ENCODE data around the gene BPI. TPM values are rescaled to one million over a fixed set of nuclear protein-coding genes. Genes with fewer than 3 reads are reported as not detected.
A peak's percentile ranks its signal among the peaks of the same experiment; 100 is the strongest.
"Not testable (repeated sequence)": the region's sequence is repeated elsewhere in the genome, so short reads cannot be mapped to it uniquely, and the experiment has no call there.

BPI gene
- total RNA-seq, 1 experiment from 2014 or later, result not detected

DNA sequence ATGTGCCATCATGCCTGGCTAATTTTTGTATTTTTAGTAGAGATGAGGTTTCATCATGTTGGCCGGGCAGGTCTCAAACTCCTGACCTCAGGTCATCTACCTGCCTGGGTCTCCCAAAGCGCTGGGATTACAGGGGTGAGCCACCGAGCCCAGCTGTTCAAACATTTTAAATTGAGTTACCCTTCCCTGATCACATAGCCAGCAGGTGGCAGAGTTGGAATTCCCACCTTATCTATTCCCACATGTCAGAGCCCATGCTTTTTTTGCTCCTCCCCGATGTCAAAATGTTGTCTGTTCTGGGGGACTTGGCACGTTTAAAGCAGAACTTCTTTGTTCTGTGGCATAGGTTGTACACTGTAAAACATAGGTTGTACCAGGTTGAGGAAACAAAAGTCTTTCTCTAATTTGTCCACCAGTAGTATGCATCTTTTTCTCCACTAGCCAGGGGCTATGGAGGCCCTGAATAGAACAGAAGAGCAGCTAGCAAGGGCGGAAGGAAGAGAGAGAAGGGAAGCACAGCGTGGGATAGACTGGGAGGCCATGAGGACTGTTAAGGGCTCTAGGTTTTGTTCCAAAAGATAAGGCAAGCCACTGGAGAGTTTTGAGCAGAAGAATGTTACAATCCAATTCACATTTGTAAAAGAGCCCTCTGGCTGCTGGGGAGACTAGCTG lies 35.0 kb downstream of the BPI start:
- ATAC-seq (no peak), DNase-seq (ENCODE audit: low read depth, low spot score) (no peak)
- H3K27ac ChIP-seq (ENCODE audit: low read depth, low read length), result no peak overlapping the region
- no peak overlapping the region for H2AFZ ChIP-seq (ENCODE audit: low read depth, low read length, poor library complexity, severe bottlenecking)
- no peaks in the 10 kb centered on the region for H3K36me3 ChIP-seq (ENCODE audit: control insufficient read depth in 1 of 2, insufficient read depth in 2 of 2, low read length in 2 of 2)
- no peaks in the 10 kb centered on the region for H3K79me2 ChIP-seq (ENCODE audit: insufficient read depth, low read length)
- H3K9me3 ChIP-seq (ENCODE audit: control insufficient read depth in 1 of 2, insufficient read depth in 1 of 2, low read depth in 1 of 2, low read length in 2 of 2), result peaks cover 10 to 17% of the 10 kb centered on the region in 2 experiments; a peak in 2 of 4 replicates
- intact Hi-C loops (cut with micrococcal nuclease), result no loop called here
- H3K9me2 ChIP-seq (ENCODE audit: insufficient read depth), result no peaks in the 10 kb centered on the region
- no peak overlapping the region for H3K9ac ChIP-seq (ENCODE audit: low read length)
- BruUV-seq (replicated peaks), result no TSS peak
- ChIA-PET RAD21 (ENCODE audit: low non-redundant PET in 1 of 2, low total read pairs in 2 of 2, uncharacterized antibody in 2 of 2, unreplicated experiment in 2 of 2) (interaction anchor here (0.7 to 1.1 kb wide), 2 partner anchors 60 to 70 kb away, joined by 3 read pairs; no protein-coding TSS in a partner anchor), POLR2A (no interaction called here), CTCF (interaction anchor here (1.7 to 3.2 kb wide), 2 partner anchors 15 to 70 kb away, joined by 4 to 15 read pairs; no protein-coding TSS in a partner anchor)
- no peak overlapping the region for H3K4me2 ChIP-seq (ENCODE audit: low read length)
- TF ChIP-seq, protein P1, sequence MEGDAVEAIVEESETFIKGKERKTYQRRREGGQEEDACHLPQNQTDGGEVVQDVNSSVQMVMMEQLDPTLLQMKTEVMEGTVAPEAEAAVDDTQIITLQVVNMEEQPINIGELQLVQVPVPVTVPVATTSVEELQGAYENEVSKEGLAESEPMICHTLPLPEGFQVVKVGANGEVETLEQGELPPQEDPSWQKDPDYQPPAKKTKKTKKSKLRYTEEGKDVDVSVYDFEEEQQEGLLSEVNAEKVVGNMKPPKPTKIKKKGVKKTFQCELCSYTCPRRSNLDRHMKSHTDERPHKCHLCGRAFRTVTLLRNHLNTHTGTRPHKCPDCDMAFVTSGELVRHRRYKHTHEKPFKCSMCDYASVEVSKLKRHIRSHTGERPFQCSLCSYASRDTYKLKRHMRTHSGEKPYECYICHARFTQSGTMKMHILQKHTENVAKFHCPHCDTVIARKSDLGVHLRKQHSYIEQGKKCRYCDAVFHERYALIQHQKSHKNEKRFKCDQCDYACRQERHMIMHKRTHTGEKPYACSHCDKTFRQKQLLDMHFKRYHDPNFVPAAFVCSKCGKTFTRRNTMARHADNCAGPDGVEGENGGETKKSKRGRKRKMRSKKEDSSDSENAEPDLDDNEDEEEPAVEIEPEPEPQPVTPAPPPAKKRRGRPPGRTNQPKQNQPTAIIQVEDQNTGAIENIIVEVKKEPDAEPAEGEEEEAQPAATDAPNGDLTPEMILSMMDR (IDR thresholded peaks at IDR 0.05 in 2 of 3, conservative IDR thresholded peaks at IDR 0.05 in 1 of 3; ENCODE audit: borderline replicate concordance in 1 of 3, insufficient read depth in 1 of 3, low read depth in 2 of 3, low read length in 2 of 3), result 0 out of 6 replicates have a peak, but pooled peaks of 1 of the 3 experiments have one; percentile 11
- TF ChIP-seq RAD21 (IDR thresholded peaks at IDR 0.05; ENCODE audit: low read depth) (peak; percentile 12; the same call in 1 of the 2 replicates), SIN3A (IDR thresholded peaks at IDR 0.05; ENCODE audit: low read depth) (no peak)
- H3K4me3 ChIP-seq (replicated peaks in 1 of 2; ENCODE audit: low read depth in 1 of 2, low read length in 2 of 2), result no peak overlapping the region
- no peaks in the 10 kb centered on the region for H3K4me1 ChIP-seq (ENCODE audit: control insufficient read depth in 1 of 2, insufficient read depth in 2 of 2, low read length in 2 of 2)
- H3K27me3 ChIP-seq (ENCODE audit: insufficient read depth, low read length), result no peaks in the 10 kb centered on the region
- H4K20me1 ChIP-seq (ENCODE audit: insufficient read depth), result no peaks in the 10 kb centered on the region

DNA sequence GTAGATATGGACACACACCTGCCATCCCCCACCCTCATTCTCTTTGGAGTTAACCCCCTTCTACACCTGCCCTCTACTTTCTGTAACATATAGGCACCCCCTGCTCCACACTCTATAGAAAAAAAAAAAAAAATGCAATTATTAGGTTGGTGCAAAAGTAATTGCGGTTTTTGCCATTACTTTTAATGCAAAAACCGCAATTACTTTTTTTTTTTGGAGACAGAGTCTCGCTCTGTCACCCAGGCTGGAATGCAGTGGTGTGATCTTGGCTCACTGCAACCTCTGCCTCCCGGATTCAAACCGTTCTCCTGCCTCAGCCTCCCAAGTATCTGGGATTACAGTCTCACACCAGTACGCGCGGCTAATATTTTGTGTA lies 35.6 kb downstream of the BPI start:
- H3K79me2 ChIP-seq (ENCODE audit: insufficient read depth, low read length); BruUV-seq (replicated peaks); H3K27me3 ChIP-seq (ENCODE audit: insufficient read depth, low read length); H3K4me2 ChIP-seq (ENCODE audit: low read length); H3K4me1 ChIP-seq (ENCODE audit: control insufficient read depth in 1 of 2, insufficient read depth in 2 of 2, low read length in 2 of 2); intact Hi-C loops (cut with micrococcal nuclease); POLR2A ChIA-PET; H3K36me3 ChIP-seq (ENCODE audit: control insufficient read depth in 1 of 2, insufficient read depth in 2 of 2, low read length in 2 of 2); H3K9ac ChIP-seq (ENCODE audit: low read length); DNase-seq (ENCODE audit: low read depth, low spot score); H3K27ac ChIP-seq (ENCODE audit: low read depth, low read length); H3K4me3 ChIP-seq (replicated peaks in 1 of 2; ENCODE audit: low read depth in 1 of 2, low read length in 2 of 2); ATAC-seq; H4K20me1 ChIP-seq (ENCODE audit: insufficient read depth); H3K9me2 ChIP-seq (ENCODE audit: insufficient read depth); H2AFZ ChIP-seq (ENCODE audit: low read depth, low read length, poor library complexity, severe bottlenecking): not testable (repeated sequence)
- ChIA-PET RAD21 (ENCODE audit: low non-redundant PET in 1 of 2, low total read pairs in 2 of 2, uncharacterized antibody in 2 of 2, unreplicated experiment in 2 of 2) (interaction anchor here (0.7 to 1.1 kb wide), 2 partner anchors 60 to 69 kb away, joined by 3 read pairs; no protein-coding TSS in a partner anchor), CTCF (interaction anchor here (3.2 kb wide), 1 partner anchor 69 kb away, joined by 15 read pairs; no protein-coding TSS in a partner anchor)
- peaks cover 10 to 17% of the 10 kb centered on the region in 2 experiments; a peak in 2 of 4 replicates for H3K9me3 ChIP-seq (ENCODE audit: control insufficient read depth in 1 of 2, insufficient read depth in 1 of 2, low read depth in 1 of 2, low read length in 2 of 2)
